GM23248 (cell line): ENCODE measurements around the gene ORMDL1. TPM values are rescaled to one million over a fixed set of nuclear protein-coding genes. Genes with fewer than 3 reads are reported as not detected.

Source experiments
- DNase-seq: peaks from one replicate; pipeline ENCODE4 v3.0.0-alpha.2; 2015
- H2AFZ ChIP-seq: fragments of 200-600 bp; sonication (generic); 2 replicates; pipeline ENCODE4 v1.6.1; 2016; ENCODE audit warnings: antibody characterized with exemption
- H3F3A ChIP-seq: fragments of 200-600 bp; sonication (generic); 2 replicates; pipeline ENCODE4 v1.6.1; 2016; ENCODE audit warnings: mild to moderate bottlenecking, antibody characterized with exemption, mixed run types; ENCODE audit not compliant: insufficient read depth
- H3K27ac ChIP-seq: fragments of 200-600 bp; sonication (generic); 2 replicates; pipeline ENCODE4 v1.5.1; 2016; ENCODE audit warnings: mild to moderate bottlenecking
- H3K27me3 ChIP-seq: fragments of 200-600 bp; sonication (generic); replicated peaks from 2 replicates; pipeline ENCODE4 v1.6.1; 2016; ENCODE audit warnings: mild to moderate bottlenecking; ENCODE audit not compliant: insufficient read depth
- H3K36me3 ChIP-seq: fragments of 200-600 bp; sonication (generic); 2 replicates; pipeline ENCODE4 v1.6.1; 2016; ENCODE audit warnings: low read depth, mild to moderate bottlenecking
- H3K4me1 ChIP-seq: fragments of 200-600 bp; sonication (generic); 2 replicates; pipeline ENCODE4 v1.6.1; 2016; ENCODE audit warnings: mild to moderate bottlenecking; ENCODE audit not compliant: insufficient read depth
- H3K4me2 ChIP-seq: fragments of 200-600 bp; sonication (generic); one replicate; pipeline ENCODE4 v1.6.1; 2016; ENCODE audit warnings: mild to moderate bottlenecking; ENCODE audit not compliant: unreplicated experiment
- H3K4me3 ChIP-seq: fragments of 200-600 bp; sonication (generic); 2 replicates; pipeline ENCODE4 v1.5.1; 2016; ENCODE audit warnings: mild to moderate bottlenecking
- H3K79me2 ChIP-seq: fragments of 200-600 bp; sonication (generic); 2 replicates; pipeline ENCODE4 v1.6.1; 2016; ENCODE audit warnings: mild to moderate bottlenecking; ENCODE audit not compliant: insufficient read depth
- H3K9ac ChIP-seq: fragments of 200-600 bp; sonication (generic); 2 replicates; pipeline ENCODE4 v1.6.1; 2016; ENCODE audit warnings: mild to moderate bottlenecking
- H3K9me2 ChIP-seq: fragments of 200-600 bp; sonication (generic); 2 replicates; pipeline ENCODE4 v1.6.1; 2016; ENCODE audit warnings: mixed run types, mild to moderate bottlenecking, moderate library complexity; ENCODE audit not compliant: insufficient read depth
- H3K9me3 ChIP-seq: fragments of 200-600 bp; sonication (generic); one replicate; pipeline ENCODE4 v1.6.1; 2017; ENCODE audit warnings: low read depth
- H4K20me1 ChIP-seq: fragments of 200-600 bp; sonication (generic); 2 replicates; pipeline ENCODE4 v1.6.0; 2016; ENCODE audit not compliant: insufficient read depth
- EZH2 ChIP-seq: fragments of 200-600 bp; sonication (generic); IDR thresholded peaks from 2 replicates; pipeline ENCODE4 v1.6.1; 2018; ENCODE audit warnings: antibody characterized with exemption, mild to moderate bottlenecking; ENCODE audit not compliant: insufficient read depth, poor library complexity, severe bottlenecking
- EZH2phosphoT487 ChIP-seq: fragments of 200-600 bp; sonication (generic); IDR thresholded peaks from 2 replicates; pipeline ENCODE4 v1.6.1; 2018; ENCODE audit warnings: antibody characterized with exemption, moderate library complexity, mild to moderate bottlenecking, low read depth; ENCODE audit not compliant: insufficient read depth
- WGBS, 2 experiments: methylation state at CpG; one replicate each; pipeline ENCODE4 v1.1.6; 2015 to 2017; ENCODE audit warnings: low lambda C conversion rate in 2 of 2, low coverage in 1 of 2; ENCODE audit errors: missing lambda C conversion rate in 2 of 2; 5-methylcytosine and 5-hydroxymethylcytosine counted together
- in situ Hi-C: fragments of 300-500 bp; cut with MboI; formaldehyde crosslinking; loops from 2 replicates; pipeline ENCODE4 v1.15.0; 2020
- polyA plus RNA-seq: library from polyadenylated mRNA; unstranded; fragments of >200 nt; fragmentation: Nextera tagmentation; extraction: Ambion mirVana; gene quantifications from 2 replicates; pipeline ENCODE4 v1.2.1, GENCODE V29; 2016
- total RNA-seq: library from RNA; depleted of rRNA; stranded (reverse); fragments of >200 nt; shearing (Covaris generic); gene quantifications from 2 replicates; pipeline ENCODE4 v1.2.3, GENCODE V29; 2014

Gene ORMDL1
- total and polyA plus RNA-seq, 2 experiments from 2014 or later: 71.3 to 150 TPM

GRCh38 chr2:189783451-189783926 is 650 bp downstream of the ORMDL1 start:
- Histone ChIP-seq H3K9ac (peak overlapping the region; percentile 85), H3K4me2 (peak overlapping the region; percentile 95), H3K27ac (peak overlapping the region; percentile 75), H3F3A (peaks cover 24% of the 10 kb centered on the region), H4K20me1 (no peaks in the 10 kb centered on the region), H3K79me2 (peaks cover 92% of the 10 kb centered on the region), H3K4me3 (peak overlapping the region; percentile 92), H3K27me3 (no peaks in the 10 kb centered on the region), H3K4me1 (peaks cover 29% of the 10 kb centered on the region), H3K9me3 (no peaks in the 10 kb centered on the region), H3K36me3 (peaks cover 26% of the 10 kb centered on the region; the same call in 1 of the 2 replicates), H3K9me2 (no peaks in the 10 kb centered on the region), H2AFZ (peak overlapping the region; percentile 91)
- no peak for TF ChIP-seq EZH2
- no peak for TF ChIP-seq EZH2phosphoT487
- 1% methylated on average over 15 to 17 of the region's 17 CpGs for WGBS, 2 experiments
- in situ Hi-C loops: no loop called here
- peak; percentile 68 for DNase-seq

- peaks cover 29% of the 10 kb centered on the region for H3K4me1 ChIP-seq
- DNase-seq: peak; percentile 63
- peaks cover 92% of the 10 kb centered on the region for H3K79me2 ChIP-seq
- in situ Hi-C loops: no loop called here
- no peak for TF ChIP-seq EZH2phosphoT487
- no peaks in the 10 kb centered on the region for H3K9me2 ChIP-seq
- 60 to 62% methylated on average over 4 of the region's 4 CpGs for WGBS, 2 experiments
- no peak overlapping the region for H2AFZ ChIP-seq
- H3K4me3 ChIP-seq: peak overlapping the region; percentile 92
- no peaks in the 10 kb centered on the region for H3K9me3 ChIP-seq
- H4K20me1 ChIP-seq: no peaks in the 10 kb centered on the region
- H3K27ac ChIP-seq: peak overlapping the region; percentile 75
- H3F3A ChIP-seq: peaks cover 24% of the 10 kb centered on the region
- H3K36me3 ChIP-seq: peaks cover 36% of the 10 kb centered on the region
- peak overlapping the region; percentile 95 for H3K4me2 ChIP-seq
- H3K9ac ChIP-seq: peak overlapping the region; percentile 85
- H3K27me3 ChIP-seq: no peaks in the 10 kb centered on the region
Observed at GRCh38 chr2:189782221-189782671, 1.9 kb downstream of the ORMDL1 start.

- H3K79me2 ChIP-seq: peaks cover 27% of the 10 kb centered on the region
- in situ Hi-C loops: no loop called here
- no peak overlapping the region for H3K9ac ChIP-seq
- H3K4me3 ChIP-seq: no peak overlapping the region
- no peaks in the 10 kb centered on the region for H3K9me2 ChIP-seq
- WGBS, 2 experiments: 95 to 96% methylated on average over 1 of the region's 1 CpG
- H3K36me3 ChIP-seq: peaks cover 85% of the 10 kb centered on the region
- no peak for DNase-seq
- H3K4me1 ChIP-seq: no peaks in the 10 kb centered on the region
- H4K20me1 ChIP-seq: no peaks in the 10 kb centered on the region
- H3K9me3 ChIP-seq: no peaks in the 10 kb centered on the region
- no peaks in the 10 kb centered on the region for H3K27me3 ChIP-seq
- TF ChIP-seq EZH2 (no peak), EZH2phosphoT487 (no peak)
- H3F3A ChIP-seq: peaks cover 28% of the 10 kb centered on the region
- H3K4me2 ChIP-seq: no peak overlapping the region
- no peak overlapping the region for H2AFZ ChIP-seq
- H3K27ac ChIP-seq: no peak overlapping the region
Observed at GRCh38 chr2:189772212-189772611, 11.9 kb downstream of the ORMDL1 start.

- no peak overlapping the region for H3K27ac ChIP-seq
- no peak overlapping the region for H3K4me3 ChIP-seq
- H3K9me3 ChIP-seq: no peaks in the 10 kb centered on the region
- peaks cover 13% of the 10 kb centered on the region for H3K79me2 ChIP-seq
- peaks cover 39% of the 10 kb centered on the region for H3F3A ChIP-seq
- no peaks in the 10 kb centered on the region for H3K27me3 ChIP-seq
- DNase-seq: no peak
- H3K4me2 ChIP-seq: no peak overlapping the region
- in situ Hi-C loops: no loop called here
- H3K36me3 ChIP-seq: peaks cover 77% of the 10 kb centered on the region
- H3K9ac ChIP-seq: no peak overlapping the region
- no peak overlapping the region for H2AFZ ChIP-seq
- WGBS, 2 experiments: 80% methylated on average over 6 of the region's 6 CpGs
- TF ChIP-seq EZH2 (no peak), EZH2phosphoT487 (no peak)
- H3K9me2 ChIP-seq: no peaks in the 10 kb centered on the region
- H3K4me1 ChIP-seq: no peaks in the 10 kb centered on the region
- H4K20me1 ChIP-seq: no peaks in the 10 kb centered on the region
Observed at GRCh38 chr2:189770590-189771322, 13.4 kb downstream of the ORMDL1 start.
